GM23338 (cell line): ENCODE data around the gene SNAPC4. TPM values are rescaled to one million over a fixed set of nuclear protein-coding genes. Genes with fewer than 3 reads are reported as not detected.

Experiments
- ATAC-seq: fragments of 200-7000 bp; cut with Tn5 transposase; 3 replicates; pipeline ENCODE4 v1.9.1; 2020
- DNase-seq: peaks from one replicate; pipeline ENCODE4 v3.0.0-alpha.2; 2015; ENCODE audit warnings: low spot score
- H2AFZ ChIP-seq: fragments of 200-600 bp; sonication (generic); 2 replicates; pipeline ENCODE4 v1.8.0; 2016; ENCODE audit warnings: antibody characterized with exemption, mild to moderate bottlenecking, moderate library complexity
- H3F3A ChIP-seq: fragments of 200-600 bp; sonication (generic); replicated peaks from 2 replicates; pipeline ENCODE4 v1.8.0; 2017; ENCODE audit warnings: antibody characterized with exemption, mixed run types, low read depth
- H3K27ac ChIP-seq: fragments of 200-600 bp; sonication (generic); 2 replicates; pipeline ENCODE4 v1.6.1; 2016; ENCODE audit warnings: low read depth
- H3K27me3 ChIP-seq: fragments of 200-600 bp; sonication (generic); 2 replicates; pipeline ENCODE4 v1.8.0; 2016; ENCODE audit warnings: mild to moderate bottlenecking, mixed run types, moderate library complexity; ENCODE audit not compliant: insufficient read depth
- H3K36me3 ChIP-seq: fragments of 200-600 bp; sonication (generic); 2 replicates; pipeline ENCODE4 v1.8.0; 2016; ENCODE audit warnings: mild to moderate bottlenecking; ENCODE audit not compliant: insufficient read depth
- H3K4me1 ChIP-seq: fragments of 200-600 bp; sonication (generic); 2 replicates; pipeline ENCODE4 v1.8.0; 2016; ENCODE audit warnings: mild to moderate bottlenecking, moderate library complexity; ENCODE audit not compliant: insufficient read depth
- H3K4me2 ChIP-seq: fragments of 200-600 bp; sonication (generic); 2 replicates; pipeline ENCODE4 v1.7.1; 2017; ENCODE audit warnings: mixed run types
- H3K4me3 ChIP-seq: fragments of 200-600 bp; sonication (generic); 2 replicates; pipeline ENCODE4 v1.6.1; 2016; ENCODE audit warnings: mixed run types
- H3K79me2 ChIP-seq: fragments of 200-600 bp; sonication (generic); replicated peaks from 2 replicates; pipeline ENCODE4 v1.8.0; 2017; ENCODE audit warnings: mild to moderate bottlenecking; ENCODE audit not compliant: insufficient read depth
- H3K9me2 ChIP-seq: fragments of 200-600 bp; sonication (generic); 2 replicates; pipeline ENCODE4 v1.8.0; 2017; ENCODE audit not compliant: insufficient read depth
- H4K20me1 ChIP-seq: fragments of 200-600 bp; sonication (generic); replicated peaks from 2 replicates; pipeline ENCODE4 v1.8.0; 2017; ENCODE audit warnings: mild to moderate bottlenecking; ENCODE audit not compliant: insufficient read depth
- H3K27ac Mint-ChIP-seq: 2 replicates; pipeline ENCODE4 v1.8.0; 2020; ENCODE audit warnings: inconsistent platforms, mild to moderate bottlenecking, moderate library complexity, mixed read lengths
- H3K27me3 Mint-ChIP-seq: 3 replicates; pipeline ENCODE4 v1.8.0; 2022; ENCODE audit warnings: low read depth, mild to moderate bottlenecking, moderate library complexity, mixed read lengths, inconsistent platforms; ENCODE audit not compliant: insufficient read depth, poor library complexity
- H3K36me3 Mint-ChIP-seq: 3 replicates; pipeline ENCODE4 v1.8.0; 2021; ENCODE audit warnings: low read depth, mild to moderate bottlenecking, inconsistent platforms, moderate library complexity, mixed read lengths
- H3K4me1 Mint-ChIP-seq: 3 replicates; pipeline ENCODE4 v1.8.0; 2020; ENCODE audit warnings: mild to moderate bottlenecking, inconsistent platforms, mixed read lengths
- H3K4me3 Mint-ChIP-seq: 3 replicates; pipeline ENCODE4 v1.8.0; 2021; ENCODE audit warnings: moderate library complexity, mild to moderate bottlenecking, inconsistent platforms, mixed read lengths
- H3K9me3 Mint-ChIP-seq: 3 replicates; pipeline ENCODE4 v1.8.0; 2020; ENCODE audit warnings: moderate library complexity, mild to moderate bottlenecking, inconsistent platforms, mixed read lengths
- CREB1 ChIP-seq: fragments of 250-450 bp; sonication (Bioruptor Pico); IDR thresholded peaks from 2 replicates; pipeline ENCODE4 v1.5.0; 2020; ENCODE audit warnings: low read depth, mild to moderate bottlenecking, moderate library complexity
- CTCF ChIP-seq, 2 experiments: fragments of 200-600 bp in 1 of 2; sonication (generic) in 1 of 2; conservative IDR thresholded peaks; 2 replicates each; pipeline versions ENCODE4 v1.5.1 to v1.6.1; 2016 to 2017; ENCODE audit warnings: antibody characterized with exemption in 2 of 2, low read depth in 2 of 2, mild to moderate bottlenecking in 2 of 2, moderate library complexity in 1 of 2
- ETS1 ChIP-seq: IDR thresholded peaks from 2 replicates; pipeline ENCODE4 v1.6.1; 2016; ENCODE audit warnings: antibody characterized with exemption
- EZH2 ChIP-seq: fragments of 200-600 bp; sonication (generic); IDR thresholded peaks from one replicate; pipeline ENCODE4 v1.8.0; 2017; ENCODE audit warnings: antibody characterized with exemption, mild to moderate bottlenecking, low read depth; ENCODE audit not compliant: unreplicated experiment
- EZH2phosphoT487 ChIP-seq: fragments of 200-600 bp; sonication (generic); IDR thresholded peaks from one replicate; pipeline ENCODE4 v1.8.1; 2018; ENCODE audit warnings: antibody characterized with exemption; ENCODE audit not compliant: unreplicated experiment
- NANOG ChIP-seq: IDR thresholded peaks from 2 replicates; pipeline ENCODE4 v1.6.1; 2016; ENCODE audit warnings: antibody characterized with exemption, borderline replicate concordance
- POLR2AphosphoS5 ChIP-seq: IDR thresholded peaks from 2 replicates; pipeline ENCODE4 v1.6.1; 2016; ENCODE audit warnings: antibody characterized with exemption, low read depth
- REST ChIP-seq: IDR thresholded peaks from one replicate; pipeline ENCODE4 v1.6.1; 2018; ENCODE audit warnings: antibody characterized with exemption; ENCODE audit not compliant: unreplicated experiment
- ZNF114 ChIP-seq: fragments of 250-450 bp; sonication (Bioruptor Pico); IDR thresholded peaks from 2 replicates; pipeline ENCODE4 v1.5.0; 2020; ENCODE audit warnings: mild to moderate bottlenecking, moderate library complexity
- ZNF331 ChIP-seq: fragments of 250-450 bp; sonication (Bioruptor Pico); IDR thresholded peaks from 2 replicates; pipeline ENCODE4 v1.5.0; 2020; ENCODE audit warnings: low read depth, mild to moderate bottlenecking, moderate library complexity
- ZNF462 ChIP-seq: fragments of 250-450 bp; sonication (Bioruptor Pico); IDR thresholded peaks from 2 replicates; pipeline ENCODE4 v1.5.0; 2020; ENCODE audit warnings: mild to moderate bottlenecking, moderate library complexity
- polyA plus RNA-seq: library from polyadenylated mRNA; unstranded; fragments of >200 nt; fragmentation: Nextera tagmentation; extraction: Ambion mirVana; gene quantifications from 2 replicates; pipeline ENCODE4 v1.2.1, GENCODE V29; 2016
- total RNA-seq: library from RNA; depleted of rRNA; stranded (reverse); fragments of >200 nt; shearing (Covaris generic); gene quantifications from 2 replicates; pipeline ENCODE4 v1.2.3, GENCODE V29; 2014

The SNAPC4 gene
- total and polyA plus RNA-seq, 2 experiments from 2014 or later: 8.8 to 22.7 TPM

- Histone ChIP-seq H3K27me3 (no peaks in the 10 kb centered on the region), H3F3A (no peaks in the 10 kb centered on the region), H3K36me3 (no peaks in the 10 kb centered on the region), H3K9me2 (no peaks in the 10 kb centered on the region), H3K27ac (no peak overlapping the region), H3K4me3 (no peak overlapping the region), H3K4me2 (no peak overlapping the region), H2AFZ (no peak overlapping the region), H3K4me1 (no peaks in the 10 kb centered on the region), H4K20me1 (no peaks in the 10 kb centered on the region; the same call in 1 of the 2 replicates), H3K79me2 (no peaks in the 10 kb centered on the region)
- Mint-ChIP-seq H3K36me3 (peaks cover 19% of the 10 kb centered on the region; the same call in 2 of the 3 replicates), H3K4me3 (no peak overlapping the region), H3K9me3 (no peaks in the 10 kb centered on the region), H3K27me3 (peaks cover 5% of the 10 kb centered on the region), H3K4me1 (no peaks in the 10 kb centered on the region), H3K27ac (no peak overlapping the region)
- ATAC-seq (no peak), DNase-seq (peak; percentile 24)
- TF ChIP-seq ZNF462 (no peak), EZH2phosphoT487 (no peak), ZNF114 (CRISPR knock-in tag) (no peak), ETS1 (no peak), POLR2AphosphoS5 (no peak), CREB1 (CRISPR knock-in tag) (no peak), EZH2 (no peak), NANOG (no peak), CTCF (conservative IDR thresholded peaks at IDR 0.05; ENCODE audit: low read depth in 2 of 2) (no peak), REST (no peak), ZNF331 (CRISPR knock-in tag) (no peak)
Observed at GRCh38 chr9:136429683-136430491, 29.9 kb upstream of the SNAPC4 start.
